SJSA1 (cell line): ENCODE measurements around the gene TBC1D16. TPM values are rescaled to one million over a fixed set of nuclear protein-coding genes. Genes with fewer than 3 reads are reported as not detected.

Experiments used
- DNase-seq, 2 experiments: peaks; one replicate each; pipeline ENCODE4 v3.0.0-alpha.2; 2015 to 2020; ENCODE audit warnings: low spot score in 2 of 2, low read depth in 1 of 2
- H3K27ac ChIP-seq: fragments of 250-450 bp; sonication (Bioruptor Pico); 2 replicates; pipeline ENCODE4 v1.5.1; 2020; ENCODE audit warnings: mild to moderate bottlenecking, moderate library complexity
- H3K27me3 ChIP-seq: fragments of 250-450 bp; sonication (Bioruptor Pico); replicated peaks from 2 replicates; pipeline ENCODE4 v1.5.1; 2020; ENCODE audit warnings: mild to moderate bottlenecking, moderate library complexity
- H3K36me3 ChIP-seq: fragments of 250-450 bp; sonication (Bioruptor Pico); 2 replicates; pipeline ENCODE4 v1.5.1; 2020; ENCODE audit warnings: mild to moderate bottlenecking
- H3K4me1 ChIP-seq: fragments of 250-450 bp; sonication (Bioruptor Pico); replicated peaks from 2 replicates; pipeline ENCODE4 v1.6.1; 2021; ENCODE audit warnings: mild to moderate bottlenecking
- H3K4me3 ChIP-seq: fragments of 250-450 bp; sonication (Bioruptor Pico); 2 replicates; pipeline ENCODE4 v1.5.1; 2020; ENCODE audit warnings: mild to moderate bottlenecking
- H3K9me3 ChIP-seq: fragments of 250-450 bp; sonication (Bioruptor Pico); replicated peaks from 2 replicates; pipeline ENCODE4 v1.5.1; 2020; ENCODE audit warnings: mild to moderate bottlenecking
- total RNA-seq: library from RNA; depleted of rRNA; stranded (reverse); fragments of >200 nt; shearing (Covaris generic); gene quantifications from 2 replicates; pipeline ENCODE4 v1.2.3, GENCODE V29; 2014

TBC1D16 gene
- total RNA-seq, 1 experiment from 2014 or later = 42.0 TPM

- Histone ChIP-seq H3K9me3 (no peaks in the 10 kb centered on the region), H3K27me3 (no peaks in the 10 kb centered on the region), H3K36me3 (no peaks in the 10 kb centered on the region), H3K4me3 (no peak overlapping the region), H3K4me1 (peaks cover 6% of the 10 kb centered on the region), H3K27ac (no peak overlapping the region)
- no peak for DNase-seq
Observed at GRCh38 chr17:79920751-79921410, 114.8 kb downstream of the TBC1D16 start.

- DNase-seq = no peak
- Histone ChIP-seq H3K4me3 (no peak overlapping the region), H3K36me3 (no peaks in the 10 kb centered on the region), H3K27ac (no peak overlapping the region), H3K9me3 (no peaks in the 10 kb centered on the region), H3K27me3 (no peaks in the 10 kb centered on the region), H3K4me1 (peaks cover 10% of the 10 kb centered on the region)
Observed at GRCh38 chr17:79919862-79920720, 115.6 kb downstream of the TBC1D16 start.

- Histone ChIP-seq H3K4me1 (peaks cover 12% of the 10 kb centered on the region), H3K9me3 (no peaks in the 10 kb centered on the region), H3K36me3 (no peaks in the 10 kb centered on the region), H3K27ac (no peak overlapping the region), H3K27me3 (no peaks in the 10 kb centered on the region), H3K4me3 (no peak overlapping the region)
- no peak for DNase-seq
Observed at GRCh38 chr17:79919164-79919585, 116.5 kb downstream of the TBC1D16 start.

GRCh38 chr17:79918581-79919163 lies 117.0 kb downstream of the TBC1D16 start:
- no peak overlapping the region for H3K27ac ChIP-seq
- no peaks in the 10 kb centered on the region for H3K36me3 ChIP-seq
- no peak for DNase-seq
- H3K4me3 ChIP-seq = no peak overlapping the region
- no peaks in the 10 kb centered on the region for H3K27me3 ChIP-seq
- no peaks in the 10 kb centered on the region for H3K9me3 ChIP-seq
- H3K4me1 ChIP-seq = peaks cover 14% of the 10 kb centered on the region

GRCh38 chr17:79917902-79918484 lies 117.7 kb downstream of the TBC1D16 start:
- DNase-seq = no peak
- no peaks in the 10 kb centered on the region for H3K36me3 ChIP-seq

GRCh38 chr17:79916991-79917901 lies 118.4 kb downstream of the TBC1D16 start:
- no peaks in the 10 kb centered on the region for H3K27me3 ChIP-seq
- peaks cover 27% of the 10 kb centered on the region for H3K4me1 ChIP-seq
- no peak overlapping the region for H3K27ac ChIP-seq

More at GRCh38 chr17:79917902-79918484, 117.7 kb downstream of the TBC1D16 start:
- H3K9me3 ChIP-seq = no peaks in the 10 kb centered on the region
- H3K4me3 ChIP-seq = no peak overlapping the region
- peaks cover 21% of the 10 kb centered on the region for H3K4me1 ChIP-seq
- H3K27ac ChIP-seq = no peak overlapping the region
- no peaks in the 10 kb centered on the region for H3K27me3 ChIP-seq

GRCh38 chr17:79916506-79916905 lies 119.2 kb downstream of the TBC1D16 start:
- H3K4me1 ChIP-seq = peaks cover 27% of the 10 kb centered on the region
- no peaks in the 10 kb centered on the region for H3K9me3 ChIP-seq
- H3K27ac ChIP-seq = no peak overlapping the region
- no peaks in the 10 kb centered on the region for H3K27me3 ChIP-seq
- DNase-seq = no peak
- H3K36me3 ChIP-seq = no peaks in the 10 kb centered on the region
- no peak overlapping the region for H3K4me3 ChIP-seq

More at GRCh38 chr17:79916991-79917901, 118.4 kb downstream of the TBC1D16 start:
- Histone ChIP-seq H3K36me3 (no peaks in the 10 kb centered on the region), H3K9me3 (no peaks in the 10 kb centered on the region), H3K4me3 (no peak overlapping the region)
- no peak for DNase-seq

- H3K36me3 ChIP-seq = no peaks in the 10 kb centered on the region
- no peak for DNase-seq
- H3K27me3 ChIP-seq = no peaks in the 10 kb centered on the region
Observed at GRCh38 chr17:79915850-79916430, 119.7 kb downstream of the TBC1D16 start.

GRCh38 chr17:79914813-79915740 lies 120.6 kb downstream of the TBC1D16 start:
- Histone ChIP-seq H3K27ac (no peak overlapping the region), H3K4me1 (peaks cover 27% of the 10 kb centered on the region), H3K9me3 (no peaks in the 10 kb centered on the region), H3K27me3 (peaks cover 1% of the 10 kb centered on the region; the same call in 1 of the 2 replicates), H3K4me3 (no peak overlapping the region), H3K36me3 (no peaks in the 10 kb centered on the region)
- no peak for DNase-seq

More at GRCh38 chr17:79915850-79916430, 119.7 kb downstream of the TBC1D16 start:
- H3K4me3 ChIP-seq = no peak overlapping the region
- H3K27ac ChIP-seq = no peak overlapping the region
- no peaks in the 10 kb centered on the region for H3K9me3 ChIP-seq
- H3K4me1 ChIP-seq = peaks cover 27% of the 10 kb centered on the region

GRCh38 chr17:79913896-79914812 lies 121.5 kb downstream of the TBC1D16 start:
- Histone ChIP-seq H3K27me3 (peaks cover 8% of the 10 kb centered on the region; the same call in 1 of the 2 replicates), H3K36me3 (no peaks in the 10 kb centered on the region), H3K4me3 (no peak overlapping the region), H3K9me3 (no peaks in the 10 kb centered on the region), H3K27ac (no peak overlapping the region), H3K4me1 (peaks cover 27% of the 10 kb centered on the region)
- DNase-seq = no peak

GRCh38 chr17:79913451-79913850 lies 122.2 kb downstream of the TBC1D16 start:
- Histone ChIP-seq H3K36me3 (no peaks in the 10 kb centered on the region), H3K4me1 (peaks cover 27% of the 10 kb centered on the region), H3K9me3 (no peaks in the 10 kb centered on the region), H3K27ac (no peak overlapping the region), H3K27me3 (peaks cover 8% of the 10 kb centered on the region; the same call in 1 of the 2 replicates), H3K4me3 (no peak overlapping the region)
- no peak for DNase-seq
